ENCODE measurements around the gene KIAA0930.
"Not testable (repeated sequence)": the region's sequence is repeated elsewhere in the genome, so short reads cannot be mapped to it uniquely, and the experiment has no call there.

KIAA0930 gene

GRCh38 chr22:45240810-45241631 lies at the start of gene KIAA0930:
Gene KIAA0930, minus strand, starts transcription at chr22:45240894. Its CDS starts 191 bp downstream, at chr22:45240703.
- DNase-seq = peak; percentile 85

GRCh38 chr22:45286854-45287551 lies 46.3 kb upstream of the KIAA0930 start:
- no peak for DNase-seq

GRCh38 chr22:45285263-45286058 lies 44.8 kb upstream of the KIAA0930 start:
- no peak for DNase-seq

- DNase-seq = peak; percentile 70
Observed at GRCh38 chr22:45284705-45285262, 44.1 kb upstream of the KIAA0930 start, which contains the start of gene UPK3A. Gene UPK3A, plus strand, starts transcription at chr22:45284949. Its CDS starts 65 bp downstream, at chr22:45285014.

- no peak for DNase-seq
Observed at GRCh38 chr22:45281010-45281409, 40.3 kb upstream of the KIAA0930 start.

GRCh38 chr22:45280587-45280980 lies 39.9 kb upstream of the KIAA0930 start:
- DNase-seq = no peak

GRCh38 chr22:45278125-45278524 lies 37.4 kb upstream of the KIAA0930 start:
- no peak for DNase-seq

GRCh38 chr22:45277720-45278119 lies 37.0 kb upstream of the KIAA0930 start:
- not testable (repeated sequence) for DNase-seq

- DNase-seq = no peak
Observed at GRCh38 chr22:45276507-45277105, 35.9 kb upstream of the KIAA0930 start.

GRCh38 chr22:45273452-45274075 lies 32.9 kb upstream of the KIAA0930 start:
- no peak for DNase-seq

- no peak for DNase-seq
Observed at GRCh38 chr22:45272498-45272897, 31.8 kb upstream of the KIAA0930 start.

- no peak for DNase-seq
Observed at GRCh38 chr22:45271667-45272201, 31.0 kb upstream of the KIAA0930 start.

- no peak for DNase-seq
Observed at GRCh38 chr22:45270095-45271020, 29.7 kb upstream of the KIAA0930 start.

- peak; percentile 82 for DNase-seq
Observed at GRCh38 chr22:45268958-45269844, 28.5 kb upstream of the KIAA0930 start.

GRCh38 chr22:45268167-45268957 lies 27.7 kb upstream of the KIAA0930 start:
- DNase-seq = no peak

GRCh38 chr22:45265535-45265934 lies 24.8 kb upstream of the KIAA0930 start:
- DNase-seq = no peak

- DNase-seq = peak; percentile 69
Observed at GRCh38 chr22:45263463-45264269, 23.0 kb upstream of the KIAA0930 start.

Measured in CD4-positive, alpha-beta T cell treated with Interferon gamma for 1 hour (primary cell).